Ovary (tissue), 3 donors: ENCODE measurements around the gene PAF1.

Experiments
- EP300 ChIP-seq: sonication (generic); formaldehyde crosslinking; IDR thresholded peaks from one replicate; pipeline ENCODE4 v1.6.1; 2017; ENCODE audit warnings: antibody characterized with exemption
- TF ChIP-seq, protein P1 (sequence below), 3 donors: fragments of 450-650 bp in 2 of 3; fragments of 200-600 bp in 1 of 3; IDR thresholded peaks; one replicate each; pipeline versions ENCODE4 v1.5.1 to v1.8.0; 2016 to 2022; ENCODE audit warnings: antibody characterized with exemption in 3 of 3, mild to moderate bottlenecking in 1 of 3
- donor health status: DM: no; HTN: no; CAD: no.

DNA sequence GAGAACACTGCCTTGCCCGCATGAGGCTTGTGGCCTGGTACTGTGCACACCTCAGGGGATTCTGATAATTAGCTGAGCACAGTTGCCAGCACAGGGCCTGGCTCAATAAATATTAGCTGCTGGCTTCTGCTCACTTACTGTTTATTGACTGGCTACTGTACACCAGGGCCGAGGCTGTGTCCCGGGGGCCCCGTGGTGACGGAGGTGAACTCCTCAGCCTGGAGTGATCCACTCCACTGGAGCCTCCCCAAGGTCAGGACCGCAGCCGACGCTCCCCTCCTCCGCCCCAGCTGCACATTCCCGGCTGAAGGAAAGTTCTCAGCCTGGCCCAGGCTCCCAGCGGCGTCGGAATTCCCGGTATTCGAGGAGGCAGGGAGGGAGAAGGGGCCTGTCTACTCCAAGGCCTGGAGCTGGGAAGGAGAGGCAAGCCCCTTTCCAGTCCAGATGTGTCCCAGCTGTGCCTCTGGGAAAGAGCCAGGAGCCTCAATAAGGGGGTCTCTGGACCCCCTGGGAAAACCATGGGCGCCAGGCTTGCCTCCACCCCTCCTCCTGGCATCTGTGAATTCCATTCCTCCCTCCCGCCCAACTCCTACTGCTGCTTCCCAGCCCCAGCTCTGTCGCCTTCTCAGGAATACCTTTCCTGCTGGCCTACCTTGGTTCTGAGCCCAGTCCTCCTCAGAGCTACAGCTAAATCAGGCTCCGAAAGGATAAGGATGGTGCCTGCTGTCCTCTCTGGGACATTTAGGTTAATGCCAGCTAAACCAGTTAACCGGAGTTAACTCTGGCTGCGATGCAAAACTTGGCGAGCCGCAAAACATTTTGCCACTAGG lies 37.6 kb upstream of the PAF1 start:
- TF ChIP-seq, protein P1, sequence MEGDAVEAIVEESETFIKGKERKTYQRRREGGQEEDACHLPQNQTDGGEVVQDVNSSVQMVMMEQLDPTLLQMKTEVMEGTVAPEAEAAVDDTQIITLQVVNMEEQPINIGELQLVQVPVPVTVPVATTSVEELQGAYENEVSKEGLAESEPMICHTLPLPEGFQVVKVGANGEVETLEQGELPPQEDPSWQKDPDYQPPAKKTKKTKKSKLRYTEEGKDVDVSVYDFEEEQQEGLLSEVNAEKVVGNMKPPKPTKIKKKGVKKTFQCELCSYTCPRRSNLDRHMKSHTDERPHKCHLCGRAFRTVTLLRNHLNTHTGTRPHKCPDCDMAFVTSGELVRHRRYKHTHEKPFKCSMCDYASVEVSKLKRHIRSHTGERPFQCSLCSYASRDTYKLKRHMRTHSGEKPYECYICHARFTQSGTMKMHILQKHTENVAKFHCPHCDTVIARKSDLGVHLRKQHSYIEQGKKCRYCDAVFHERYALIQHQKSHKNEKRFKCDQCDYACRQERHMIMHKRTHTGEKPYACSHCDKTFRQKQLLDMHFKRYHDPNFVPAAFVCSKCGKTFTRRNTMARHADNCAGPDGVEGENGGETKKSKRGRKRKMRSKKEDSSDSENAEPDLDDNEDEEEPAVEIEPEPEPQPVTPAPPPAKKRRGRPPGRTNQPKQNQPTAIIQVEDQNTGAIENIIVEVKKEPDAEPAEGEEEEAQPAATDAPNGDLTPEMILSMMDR (IDR thresholded peaks at IDR 0.05), result no peak
- no peak for TF ChIP-seq EP300
